ENCODE results near the gene TMEM270. TPM values are rescaled to one million over a fixed set of nuclear protein-coding genes. Genes with fewer than 3 reads are reported as not detected.

The TMEM270 gene
- polyA plus RNA-seq, 2 of the 4 experiments (the other 2 are of a cell fraction): not detected

DNA sequence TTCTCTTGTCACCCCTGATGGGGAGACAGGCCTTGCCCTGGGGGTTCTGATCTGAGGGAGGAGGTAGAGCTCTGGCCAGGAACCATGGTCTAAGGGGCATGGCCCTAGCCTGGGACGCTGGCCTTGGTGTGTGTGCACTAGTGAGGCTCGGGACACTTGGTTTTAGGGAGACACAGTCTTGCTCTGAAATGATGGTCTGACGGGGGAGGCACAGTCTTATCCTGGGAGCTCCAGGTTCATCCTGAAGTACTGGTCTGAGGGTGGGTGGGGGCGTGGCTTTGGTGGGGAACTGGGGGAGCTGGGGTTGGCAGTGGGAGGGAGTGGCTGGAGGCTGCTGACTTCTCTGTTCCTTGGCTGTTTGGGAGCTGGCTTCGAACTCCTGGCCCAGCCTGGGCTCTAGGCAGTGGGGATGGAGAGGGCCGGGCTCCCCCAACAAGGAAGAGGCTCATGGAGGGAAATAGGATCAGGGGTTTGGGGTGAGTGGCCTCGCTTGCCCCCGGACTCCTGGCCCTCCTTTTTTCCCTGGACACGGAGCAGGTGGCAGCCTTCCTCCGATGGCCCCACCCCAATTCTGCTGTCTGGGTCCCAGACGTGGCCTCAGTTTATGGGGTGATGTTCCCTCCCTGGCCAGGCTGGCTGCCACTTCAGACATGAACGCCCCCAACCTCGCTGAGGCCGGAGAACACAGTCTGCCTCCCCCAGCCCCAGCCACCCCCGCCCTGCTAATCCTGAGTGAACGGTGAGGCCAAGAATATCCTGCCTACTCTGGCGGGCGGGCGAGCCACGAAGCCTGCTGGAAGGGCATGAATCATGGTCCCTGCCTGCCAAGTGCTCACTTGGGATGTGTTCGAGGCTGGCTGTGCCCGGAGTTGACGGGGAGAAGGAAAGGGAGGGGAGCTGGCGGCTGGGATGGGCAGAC lies 43.5 kb downstream of the TMEM270 start:
- ChIA-PET CTCF (interaction anchor here (0.6 to 1.3 kb wide), 2 partner anchors 11 to 53 kb away, joined by 3 read pairs; no protein-coding TSS in a partner anchor), POLR2A (no interaction called here)
- no peak overlapping the region for H3K4me3 ChIP-seq
- no peaks in the 10 kb centered on the region for H3K9me3 ChIP-seq
- H3K27ac ChIP-seq: no peak overlapping the region
- H3K4me2 ChIP-seq: no peak overlapping the region
- no peaks in the 10 kb centered on the region for H3K4me1 ChIP-seq
- no peak for TF ChIP-seq NPAS2 (CRISPR knock-in tag; IDR thresholded peaks at IDR 0.05; ENCODE audit: borderline replicate concordance)
- TF ChIP-seq, protein P1, sequence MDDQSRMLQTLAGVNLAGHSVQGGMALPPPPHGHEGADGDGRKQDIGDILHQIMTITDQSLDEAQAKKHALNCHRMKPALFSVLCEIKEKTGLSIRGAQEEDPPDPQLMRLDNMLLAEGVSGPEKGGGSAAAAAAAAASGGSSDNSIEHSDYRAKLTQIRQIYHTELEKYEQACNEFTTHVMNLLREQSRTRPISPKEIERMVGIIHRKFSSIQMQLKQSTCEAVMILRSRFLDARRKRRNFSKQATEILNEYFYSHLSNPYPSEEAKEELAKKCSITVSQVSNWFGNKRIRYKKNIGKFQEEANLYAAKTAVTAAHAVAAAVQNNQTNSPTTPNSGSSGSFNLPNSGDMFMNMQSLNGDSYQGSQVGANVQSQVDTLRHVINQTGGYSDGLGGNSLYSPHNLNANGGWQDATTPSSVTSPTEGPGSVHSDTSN (IDR thresholded peaks at IDR 0.05): no peak
- TF ChIP-seq RCOR1 (IDR thresholded peaks at IDR 0.05; ENCODE audit: low read depth, low read length): no peak
- TF ChIP-seq FOXS1 (CRISPR knock-in tag; IDR thresholded peaks at IDR 0.05): no peak
- no peak for TF ChIP-seq RARB (CRISPR knock-in tag; IDR thresholded peaks at IDR 0.05)
- TF ChIP-seq KDM5A (IDR thresholded peaks at IDR 0.05): no peak
- TF ChIP-seq EP300 (IDR thresholded peaks at IDR 0.05): no peak
- no peak for TF ChIP-seq JUNB (IDR thresholded peaks at IDR 0.05)
- TF ChIP-seq MYC (IDR thresholded peaks at IDR 0.05; ENCODE audit: borderline replicate concordance, low read length): no peak
- no peak for TF ChIP-seq TP53 (CRISPR knock-in tag; IDR thresholded peaks at IDR 0.05)
- TF ChIP-seq PHF8 (IDR thresholded peaks at IDR 0.05; ENCODE audit: borderline replicate concordance, low read depth): no peak
- no peak for TF ChIP-seq SMC3 (IDR thresholded peaks at IDR 0.05)
- no peak for TF ChIP-seq HOXA7 (CRISPR knock-in tag; IDR thresholded peaks at IDR 0.05)
- TF ChIP-seq EHF (CRISPR knock-in tag; IDR thresholded peaks at IDR 0.05): no peak
- TF ChIP-seq, protein P2, sequence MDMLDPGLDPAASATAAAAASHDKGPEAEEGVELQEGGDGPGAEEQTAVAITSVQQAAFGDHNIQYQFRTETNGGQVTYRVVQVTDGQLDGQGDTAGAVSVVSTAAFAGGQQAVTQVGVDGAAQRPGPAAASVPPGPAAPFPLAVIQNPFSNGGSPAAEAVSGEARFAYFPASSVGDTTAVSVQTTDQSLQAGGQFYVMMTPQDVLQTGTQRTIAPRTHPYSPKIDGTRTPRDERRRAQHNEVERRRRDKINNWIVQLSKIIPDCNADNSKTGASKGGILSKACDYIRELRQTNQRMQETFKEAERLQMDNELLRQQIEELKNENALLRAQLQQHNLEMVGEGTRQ (IDR thresholded peaks at IDR 0.05): no peak
- no peak for TF ChIP-seq NR3C1 (IDR thresholded peaks at IDR 0.05)
- TF ChIP-seq RAD21 (conservative IDR thresholded peaks at IDR 0.05 in 1 of 2, IDR thresholded peaks at IDR 0.05 in 1 of 2): no peak
- no peak for TF ChIP-seq ZC3H11A (IDR thresholded peaks at IDR 0.05)
- no peak for TF ChIP-seq HDAC2 (IDR thresholded peaks at IDR 0.05)
- FAIRE-seq: no peak
- WGBS (ENCODE audit: missing lambda C conversion rate): 66% methylated on average over 17 of the region's 24 CpGs
- peak; percentile 43 to 51; a peak in 5 of 6 replicates for ATAC-seq
- no peak for DNase-seq (ENCODE audit: low read depth in 1 of 2, low spot score in 1 of 2)

DNA sequence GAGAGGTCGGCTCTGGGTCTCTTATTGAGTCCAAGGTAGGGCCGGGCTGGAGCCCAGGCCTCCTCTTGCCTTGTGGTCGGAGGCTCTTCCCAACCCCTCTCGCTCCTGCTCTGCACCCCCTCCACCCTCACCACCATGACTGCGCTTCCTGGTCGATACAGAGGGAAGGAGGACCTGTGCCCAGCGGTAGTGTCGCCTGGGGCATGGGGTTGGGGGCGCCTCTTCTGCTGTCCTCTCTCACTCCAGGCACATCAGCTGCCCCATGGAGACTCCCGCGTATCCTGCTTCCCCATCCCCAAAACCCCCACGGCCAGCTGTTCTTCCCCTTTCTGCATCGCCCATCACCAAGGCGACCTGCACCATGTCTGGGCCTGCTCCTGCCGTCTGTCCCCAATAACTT lies 44.4 kb downstream of the TMEM270 start:
- no peak for ATAC-seq
- H3K27ac ChIP-seq: no peak overlapping the region
- TF ChIP-seq, protein P3, sequence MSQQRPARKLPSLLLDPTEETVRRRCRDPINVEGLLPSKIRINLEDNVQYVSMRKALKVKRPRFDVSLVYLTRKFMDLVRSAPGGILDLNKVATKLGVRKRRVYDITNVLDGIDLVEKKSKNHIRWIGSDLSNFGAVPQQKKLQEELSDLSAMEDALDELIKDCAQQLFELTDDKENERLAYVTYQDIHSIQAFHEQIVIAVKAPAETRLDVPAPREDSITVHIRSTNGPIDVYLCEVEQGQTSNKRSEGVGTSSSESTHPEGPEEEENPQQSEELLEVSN (IDR thresholded peaks at IDR 0.05; ENCODE audit: borderline replicate concordance, low read depth): no peak
- TF ChIP-seq HOXB13 (CRISPR knock-in tag; IDR thresholded peaks at IDR 0.05; ENCODE audit: low read depth): no peak
- no peak for TF ChIP-seq HEYL (CRISPR knock-in tag; IDR thresholded peaks at IDR 0.05)
- TF ChIP-seq ZFP36 (IDR thresholded peaks at IDR 0.05; ENCODE audit: borderline replicate concordance, partially characterized antibody): no peak
- TF ChIP-seq RCOR1 (IDR thresholded peaks at IDR 0.05; ENCODE audit: low read depth, low read length): no peak
- no peak for TF ChIP-seq EHF (CRISPR knock-in tag; IDR thresholded peaks at IDR 0.05)
- no peak for TF ChIP-seq SMC3 (IDR thresholded peaks at IDR 0.05)
- no peak for TF ChIP-seq PHF8 (IDR thresholded peaks at IDR 0.05; ENCODE audit: borderline replicate concordance, low read depth)
- no peak for TF ChIP-seq HOXA7 (CRISPR knock-in tag; IDR thresholded peaks at IDR 0.05)
- TF ChIP-seq ZNF302 (CRISPR knock-in tag; IDR thresholded peaks at IDR 0.05): no peak
- no peak for TF ChIP-seq KDM1A (IDR thresholded peaks at IDR 0.05; ENCODE audit: low read depth)
- TF ChIP-seq NR3C1 (IDR thresholded peaks at IDR 0.05): no peak
- TF ChIP-seq, protein P4, sequence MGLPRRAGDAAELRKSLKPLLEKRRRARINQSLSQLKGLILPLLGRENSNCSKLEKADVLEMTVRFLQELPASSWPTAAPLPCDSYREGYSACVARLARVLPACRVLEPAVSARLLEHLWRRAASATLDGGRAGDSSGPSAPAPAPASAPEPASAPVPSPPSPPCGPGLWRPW (IDR thresholded peaks at IDR 0.05): no peak
- no peak for TF ChIP-seq POLR2AphosphoS2 (conservative IDR thresholded peaks at IDR 0.05; ENCODE audit: low read length)
- no peak for TF ChIP-seq POLR2A (IDR thresholded peaks at IDR 0.05; ENCODE audit: low read length)
- H3K4me2 ChIP-seq: no peak overlapping the region
- 93% methylated on average over 15 of the region's 15 CpGs for WGBS (ENCODE audit: missing lambda C conversion rate)
- H3K4me3 ChIP-seq: no peak overlapping the region
- FAIRE-seq: no peak
- ChIA-PET POLR2A (no interaction called here), CTCF (interaction anchor here (0.8 to 1.4 kb wide), 2 partner anchors 8 to 121 kb away, joined by 3 to 6 read pairs; no protein-coding TSS in a partner anchor)
- H3K9me3 ChIP-seq: no peaks in the 10 kb centered on the region
- no peaks in the 10 kb centered on the region for H3K4me1 ChIP-seq
- no peak for DNase-seq (ENCODE audit: low read depth in 1 of 2, low spot score in 1 of 2)
